ENCODE measurements around the gene GOLGA6L7.
"Not testable (repeated sequence)": the region's sequence is repeated elsewhere in the genome, so short reads cannot be mapped to it uniquely, and the experiment has no call there.

GOLGA6L7 gene

GRCh38 chr15:28848521-28848920 lies at the start of gene GOLGA6L7:
TSS of gene GOLGA6L7 (minus strand) at chr15:28848644. CDS start at chr15:28848549, 95 bp downstream.
- H3K36me3 ChIP-seq (replicated peaks; ENCODE audit: insufficient read depth, low read length); H3K27me3 ChIP-seq (replicated peaks; ENCODE audit: insufficient read depth, low read length); H3K4me2 ChIP-seq (ENCODE audit: low read depth, low read length); H3K4me3 ChIP-seq (ENCODE audit: low read length); H3F3A ChIP-seq (ENCODE audit: insufficient read depth, low read length); H3K27ac ChIP-seq (ENCODE audit: low read length); H3K9me3 ChIP-seq (replicated peaks; ENCODE audit: insufficient read depth, low read length); DNase-seq; H3K4me1 ChIP-seq (ENCODE audit: low read length); H2AFZ ChIP-seq (ENCODE audit: low read length); H4K20me1 ChIP-seq (ENCODE audit: insufficient read depth, low read length); H3K9me2 ChIP-seq (replicated peaks; ENCODE audit: insufficient read depth, low read length); H3K79me2 ChIP-seq (ENCODE audit: low read length); H3K9ac ChIP-seq (ENCODE audit: low read length): not testable (repeated sequence)

GRCh38 chr15:28897861-28898585 lies 49.6 kb upstream of the GOLGA6L7 start:
- H3K4me2 ChIP-seq (ENCODE audit: low read depth, low read length) = no peak overlapping the region
- no peak overlapping the region for H3K9ac ChIP-seq (ENCODE audit: low read length)
- TF ChIP-seq EZH2phosphoT487 (IDR thresholded peaks at IDR 0.05; ENCODE audit: low read length) (no peak), CTCF (IDR thresholded peaks at IDR 0.05; ENCODE audit: low read length) (no peak)
- no peaks in the 10 kb centered on the region for H3K9me3 ChIP-seq (replicated peaks; ENCODE audit: insufficient read depth, low read length)
- H3K27ac ChIP-seq (ENCODE audit: low read length) = no peak overlapping the region
- H4K20me1 ChIP-seq (ENCODE audit: insufficient read depth, low read length) = no peaks in the 10 kb centered on the region
- H2AFZ ChIP-seq (ENCODE audit: low read length) = no peak overlapping the region
- peaks cover 35% of the 10 kb centered on the region for H3K79me2 ChIP-seq (ENCODE audit: low read length)
- DNase-seq = no peak
- no peaks in the 10 kb centered on the region for H3K36me3 ChIP-seq (replicated peaks; ENCODE audit: insufficient read depth, low read length)
- no peaks in the 10 kb centered on the region for H3K27me3 ChIP-seq (replicated peaks; ENCODE audit: insufficient read depth, low read length)
- no peaks in the 10 kb centered on the region for H3F3A ChIP-seq (ENCODE audit: insufficient read depth, low read length)
- H3K9me2 ChIP-seq (replicated peaks; ENCODE audit: insufficient read depth, low read length) = no peaks in the 10 kb centered on the region
- H3K4me3 ChIP-seq (ENCODE audit: low read length) = no peak overlapping the region
- H3K4me1 ChIP-seq (ENCODE audit: low read length) = 0 out of 2 replicates have a peak, but pooled peaks cover 4% of the 10 kb centered on the region

GRCh38 chr15:28896951-28897350 lies 48.5 kb upstream of the GOLGA6L7 start:
- Histone ChIP-seq H3F3A (ENCODE audit: insufficient read depth, low read length) (0 out of 2 replicates have a peak, but pooled peaks cover 7% of the 10 kb centered on the region), H3K4me3 (ENCODE audit: low read length) (no peak overlapping the region), H3K9me3 (replicated peaks; ENCODE audit: insufficient read depth, low read length) (no peaks in the 10 kb centered on the region), H3K79me2 (ENCODE audit: low read length) (peaks cover 26% of the 10 kb centered on the region), H2AFZ (ENCODE audit: low read length) (no peak overlapping the region), H3K27ac (ENCODE audit: low read length) (no peak overlapping the region), H3K9me2 (replicated peaks; ENCODE audit: insufficient read depth, low read length) (no peaks in the 10 kb centered on the region), H4K20me1 (ENCODE audit: insufficient read depth, low read length) (no peaks in the 10 kb centered on the region), H3K27me3 (replicated peaks; ENCODE audit: insufficient read depth, low read length) (no peaks in the 10 kb centered on the region), H3K36me3 (replicated peaks; ENCODE audit: insufficient read depth, low read length) (no peaks in the 10 kb centered on the region), H3K9ac (ENCODE audit: low read length) (no peak overlapping the region), H3K4me2 (ENCODE audit: low read depth, low read length) (no peak overlapping the region), H3K4me1 (ENCODE audit: low read length) (0 out of 2 replicates have a peak, but pooled peaks cover 11% of the 10 kb centered on the region)
- TF ChIP-seq CTCF (IDR thresholded peaks at IDR 0.05; ENCODE audit: low read length) (no peak), EZH2phosphoT487 (IDR thresholded peaks at IDR 0.05; ENCODE audit: low read length) (no peak), EZH2 (optimal IDR thresholded peaks at IDR 0.05; ENCODE audit: low read depth, low read length) (no peak)
- DNase-seq = no peak

GRCh38 chr15:28895566-28895965 lies 47.1 kb upstream of the GOLGA6L7 start:
- Histone ChIP-seq H3K4me2 (ENCODE audit: low read depth, low read length) (no peak overlapping the region), H3K4me3 (ENCODE audit: low read length) (no peak overlapping the region), H3K36me3 (replicated peaks; ENCODE audit: insufficient read depth, low read length) (no peaks in the 10 kb centered on the region), H3K27me3 (replicated peaks; ENCODE audit: insufficient read depth, low read length) (no peaks in the 10 kb centered on the region), H3K27ac (ENCODE audit: low read length) (no peak overlapping the region), H3K79me2 (ENCODE audit: low read length) (peaks cover 36% of the 10 kb centered on the region), H3K9ac (ENCODE audit: low read length) (no peak overlapping the region), H4K20me1 (ENCODE audit: insufficient read depth, low read length) (no peaks in the 10 kb centered on the region), H3K4me1 (ENCODE audit: low read length) (0 out of 2 replicates have a peak, but pooled peaks cover 11% of the 10 kb centered on the region), H3K9me3 (replicated peaks; ENCODE audit: insufficient read depth, low read length) (no peaks in the 10 kb centered on the region), H2AFZ (ENCODE audit: low read length) (no peak overlapping the region), H3K9me2 (replicated peaks; ENCODE audit: insufficient read depth, low read length) (no peaks in the 10 kb centered on the region), H3F3A (ENCODE audit: insufficient read depth, low read length) (0 out of 2 replicates have a peak, but pooled peaks cover 7% of the 10 kb centered on the region)
- DNase-seq = no peak
- TF ChIP-seq EZH2 (optimal IDR thresholded peaks at IDR 0.05; ENCODE audit: low read depth, low read length) (no peak), CTCF (IDR thresholded peaks at IDR 0.05; ENCODE audit: low read length) (no peak)

Data from MM.1S (cell line).